PC-9 (cell line): ENCODE results near the gene ZNF157. TPM values are rescaled to one million over a fixed set of nuclear protein-coding genes. Genes with fewer than 3 reads are reported as not detected.
A peak's percentile ranks its signal among the peaks of the same experiment; 100 is the strongest.

ENCODE experiments used
- BruUV-seq: library from RNA; stranded (reverse); fragments of 400-500 nt; replicated peaks from 2 replicates; lab custom pipeline; 2021; lab: Mats Ljungman, UMichigan
- CTCF ChIA-PET: fragments of 300-600 bp; sonication (Branson Sonifier 250); formaldehyde crosslinking; loops from one replicate; lab custom pipeline; 2022; ENCODE audit warnings: antibody characterized with exemption; lab: Charles Lee
- POLR2A ChIA-PET: fragments of 300-600 bp; sonication (Branson Sonifier 250); formaldehyde crosslinking; loops from one replicate; lab custom pipeline; 2022; ENCODE audit warnings: antibody characterized with exemption; ENCODE audit not compliant: unreplicated experiment; lab: Charles Lee
- DNase-seq, 2 experiments: peaks; one replicate each; pipeline versions ENCODE4 v3.0.0 to v3.0.0-alpha.2; 2015 to 2022; ENCODE audit warnings: mixed read lengths in 1 of 2
- H2AFZ ChIP-seq: fragments of 200-600 bp; sonication (generic); 2 replicates; pipeline ENCODE4 v1.8.1; 2017; ENCODE audit warnings: antibody characterized with exemption
- H3F3A ChIP-seq: fragments of 200-600 bp; sonication (generic); 2 replicates; pipeline ENCODE4 v1.8.1; 2017; ENCODE audit warnings: antibody characterized with exemption, mild to moderate bottlenecking, low read depth; ENCODE audit not compliant: insufficient read depth
- H3K27ac ChIP-seq: fragments of 200-600 bp; sonication (generic); 2 replicates; pipeline ENCODE4 v1.6.1; 2016; ENCODE audit warnings: mixed run types
- H3K27me3 ChIP-seq: fragments of 200-600 bp; sonication (generic); 2 replicates; pipeline ENCODE4 v1.6.1; 2016; ENCODE audit warnings: low read depth, mixed run types; ENCODE audit not compliant: insufficient read depth
- H3K36me3 ChIP-seq: fragments of 200-600 bp; sonication (generic); 2 replicates; pipeline ENCODE4 v1.6.1; 2016; ENCODE audit warnings: low read depth, mixed run types
- H3K4me1 ChIP-seq: fragments of 200-600 bp; sonication (generic); replicated peaks from 2 replicates; pipeline ENCODE4 v1.6.1; 2016; ENCODE audit warnings: mixed run types; ENCODE audit not compliant: insufficient read depth
- H3K4me2 ChIP-seq: fragments of 200-600 bp; sonication (generic); 2 replicates; pipeline ENCODE4 v1.6.1; 2017; ENCODE audit warnings: mixed run types
- H3K4me3 ChIP-seq: fragments of 200-600 bp; sonication (generic); 2 replicates; pipeline ENCODE4 v1.6.1; 2016; ENCODE audit warnings: mixed run types
- H3K79me2 ChIP-seq: fragments of 200-600 bp; sonication (generic); 2 replicates; pipeline ENCODE4 v1.6.1; 2017; ENCODE audit warnings: low read depth, mixed run types
- H3K9me2 ChIP-seq: fragments of 200-600 bp; sonication (generic); 2 replicates; pipeline ENCODE4 v1.8.1; 2017; ENCODE audit warnings: mild to moderate bottlenecking; ENCODE audit not compliant: insufficient read depth
- H3K9me3 ChIP-seq: fragments of 200-600 bp; sonication (generic); 2 replicates; pipeline ENCODE4 v1.8.1; 2016; ENCODE audit warnings: low read depth; ENCODE audit not compliant: insufficient read depth
- H4K20me1 ChIP-seq: fragments of 200-600 bp; sonication (generic); 2 replicates; pipeline ENCODE4 v1.8.1; 2017; ENCODE audit not compliant: insufficient read depth
- CTCF ChIP-seq: fragments of 200-600 bp; sonication (generic); conservative IDR thresholded peaks from 2 replicates; pipeline ENCODE4 v1.6.1; 2017; ENCODE audit warnings: mixed run types, antibody characterized with exemption, mild to moderate bottlenecking, moderate library complexity
- EZH2 ChIP-seq: fragments of 200-600 bp; sonication (generic); IDR thresholded peaks from 2 replicates; pipeline ENCODE4 v1.8.0; 2017; ENCODE audit warnings: antibody characterized with exemption, low read depth
- intact Hi-C: fragments of 100-400 bp; cut with micrococcal nuclease; formaldehyde crosslinking; loops from one replicate; pipeline ENCODE4 v1.10.0; 2022; ENCODE audit not compliant: unreplicated experiment
- total RNA-seq: library from RNA; stranded (reverse); gene quantifications from 2 replicates; pipeline ENCODE4 v1.2.3, GENCODE V29; 2021

Gene ZNF157
- total RNA-seq, 1 experiment from 2014 or later: not detected

GRCh38 chrX:47360423-47361179 is 9.8 kb upstream of the ZNF157 start:
- no peaks in the 10 kb centered on the region for H3K4me1 ChIP-seq
- no peaks in the 10 kb centered on the region for H3K79me2 ChIP-seq
- no peaks in the 10 kb centered on the region for H3K27me3 ChIP-seq
- ChIA-PET CTCF (no interaction called here), POLR2A (no interaction called here)
- BruUV-seq: no TSS peak
- no peaks in the 10 kb centered on the region for H3K9me2 ChIP-seq
- DNase-seq: no peak
- H3F3A ChIP-seq: no peaks in the 10 kb centered on the region
- no peaks in the 10 kb centered on the region for H3K9me3 ChIP-seq
- TF ChIP-seq EZH2: no peak
- TF ChIP-seq CTCF: no peak
- H3K4me3 ChIP-seq: no peak overlapping the region
- H3K27ac ChIP-seq: no peak overlapping the region
- H2AFZ ChIP-seq: no peak overlapping the region
- intact Hi-C loops: loop anchor here (5.0 kb wide), 3 partner anchors 128 to 168 kb away; partner anchors contain the start of genes CDK16, UBA1 and USP11
- no peaks in the 10 kb centered on the region for H4K20me1 ChIP-seq
- H3K36me3 ChIP-seq: no peaks in the 10 kb centered on the region
- no peak overlapping the region for H3K4me2 ChIP-seq

DNA sequence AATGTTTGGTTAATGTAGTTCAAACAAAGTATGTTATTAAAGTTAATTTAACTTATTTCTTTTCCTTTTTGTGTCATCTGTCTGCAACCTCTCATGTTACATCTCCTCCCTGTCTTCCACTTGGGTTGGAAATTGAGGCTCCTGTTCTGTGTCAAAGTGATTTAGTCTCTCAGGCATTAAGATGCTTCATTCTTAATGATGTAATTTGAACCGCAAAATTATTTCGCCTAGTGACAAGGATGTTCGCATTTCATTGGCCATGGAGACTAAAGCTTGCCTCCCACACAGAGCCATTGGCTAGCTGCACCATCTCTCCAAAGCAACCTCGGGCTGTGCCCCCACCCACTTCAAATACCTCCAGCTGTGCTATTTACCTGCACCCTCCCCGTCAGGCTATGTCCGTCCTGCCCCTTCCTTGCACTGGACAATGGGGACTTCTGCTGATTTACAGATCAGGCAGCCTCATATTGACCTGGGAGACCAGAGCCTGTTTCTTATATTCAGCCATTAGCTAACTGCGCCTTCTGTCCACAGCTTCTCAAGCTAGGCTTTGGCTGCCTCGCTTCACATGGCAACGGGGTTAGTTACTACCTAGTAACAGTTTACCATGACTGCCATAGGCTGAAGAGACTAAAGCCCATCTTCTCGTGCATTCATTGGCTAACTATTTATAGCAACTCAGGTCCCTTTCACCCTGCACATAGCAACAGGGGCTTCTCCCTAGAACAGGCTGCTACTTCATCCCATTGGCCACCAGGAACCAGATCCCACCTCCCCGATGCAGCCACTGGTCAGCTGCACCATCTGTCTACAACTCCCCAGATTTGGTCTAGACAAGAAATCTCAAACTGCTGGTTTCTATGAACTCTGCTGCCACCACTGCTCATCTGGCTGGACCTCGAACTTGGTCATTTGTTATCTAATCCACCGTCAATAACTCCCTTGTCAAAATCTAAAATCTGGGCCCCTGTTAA is 8.6 kb upstream of the ZNF157 start:
- BruUV-seq: no TSS peak
- no peaks in the 10 kb centered on the region for H3K4me1 ChIP-seq
- no peaks in the 10 kb centered on the region for H3K36me3 ChIP-seq
- no peak overlapping the region for H3K4me3 ChIP-seq
- H3K9me2 ChIP-seq: no peaks in the 10 kb centered on the region
- ChIA-PET CTCF (interaction anchor here (0.6 kb wide), 1 partner anchor 98 kb away, joined by 3 read pairs; no protein-coding TSS in a partner anchor), POLR2A (interaction anchor here (0.5 to 0.7 kb wide), 2 partner anchors 142 to 1512 kb away, joined by 3 to 4 read pairs; no protein-coding TSS in a partner anchor)
- H3F3A ChIP-seq: no peaks in the 10 kb centered on the region
- no peaks in the 10 kb centered on the region for H3K27me3 ChIP-seq
- intact Hi-C loops: loop anchor here (5.0 kb wide), 3 partner anchors 130 to 170 kb away; partner anchors contain the start of genes CDK16, UBA1 and USP11
- H2AFZ ChIP-seq: no peak overlapping the region
- H3K4me2 ChIP-seq: no peak overlapping the region
- H3K27ac ChIP-seq: no peak overlapping the region
- DNase-seq: peak in 1 of 2 experiments; percentile 59
- H3K9me3 ChIP-seq: no peaks in the 10 kb centered on the region
- no peaks in the 10 kb centered on the region for H3K79me2 ChIP-seq
- H4K20me1 ChIP-seq: no peaks in the 10 kb centered on the region
- no peak for TF ChIP-seq EZH2
- no peak for TF ChIP-seq CTCF

- Histone ChIP-seq H3K4me3 (peak overlapping the region; percentile 45; the same call in 1 of the 2 replicates), H4K20me1 (no peaks in the 10 kb centered on the region), H3K27me3 (no peaks in the 10 kb centered on the region), H3K9me2 (no peaks in the 10 kb centered on the region), H3F3A (no peaks in the 10 kb centered on the region), H3K79me2 (no peaks in the 10 kb centered on the region), H3K4me2 (no peak overlapping the region), H2AFZ (no peak overlapping the region; the same call in 1 of the 2 replicates), H3K4me1 (no peaks in the 10 kb centered on the region), H3K36me3 (no peaks in the 10 kb centered on the region), H3K27ac (no peak overlapping the region), H3K9me3 (no peaks in the 10 kb centered on the region)
- ChIA-PET POLR2A (no interaction called here), CTCF (no interaction called here)
- DNase-seq: peak in 1 of 2 experiments; percentile 54
- no TSS peak for BruUV-seq
- intact Hi-C loops: no loop called here
- TF ChIP-seq EZH2 (no peak), CTCF (no peak)
Measured at GRCh38 chrX:47366041-47366722, 4.2 kb upstream of the ZNF157 start.
